H9 (cell line): ENCODE results near the gene OR11L1. TPM values are rescaled to one million over a fixed set of nuclear protein-coding genes. Genes with fewer than 3 reads are reported as not detected.

Experiments used
- DNase-seq: peaks from one replicate; pipeline ENCODE4 v3.0.0-alpha.2; 2017
- H2AFZ ChIP-seq: one replicate; pipeline ENCODE4 v1.6.1; 2013; ENCODE audit warnings: mild to moderate bottlenecking, low read length, control low read depth, moderate library complexity
- H2AK5ac ChIP-seq: 2 replicates; pipeline ENCODE4 v1.6.1; 2013; ENCODE audit warnings: low read length, control low read depth, mixed read lengths; ENCODE audit not compliant: insufficient read length
- H2BK120ac ChIP-seq: one replicate; pipeline ENCODE4 v1.6.1; 2013; ENCODE audit warnings: low read depth, mild to moderate bottlenecking, low read length, control low read depth, inconsistent platforms; ENCODE audit not compliant: poor library complexity, severe bottlenecking
- H2BK12ac ChIP-seq: 2 replicates; pipeline ENCODE4 v1.6.1; 2013; ENCODE audit warnings: low read length, control low read depth, mixed read lengths, low read depth; ENCODE audit not compliant: insufficient read length
- H2BK15ac ChIP-seq: 2 replicates; pipeline ENCODE4 v1.6.1; 2013; ENCODE audit warnings: low read depth, low read length, control low read depth
- H2BK20ac ChIP-seq: one replicate; pipeline ENCODE4 v1.6.1; 2013; ENCODE audit warnings: low read depth, mild to moderate bottlenecking, low read length, control low read depth, inconsistent platforms; ENCODE audit not compliant: poor library complexity, severe bottlenecking
- H2BK5ac ChIP-seq: 2 replicates; pipeline ENCODE4 v1.6.1; 2013; ENCODE audit warnings: low read length, control low read depth, mixed read lengths; ENCODE audit not compliant: insufficient read length
- H3K14ac ChIP-seq: 2 replicates; pipeline ENCODE4 v1.6.1; 2013; ENCODE audit warnings: low read length, control low read depth; ENCODE audit not compliant: insufficient read depth
- H3K18ac ChIP-seq: 2 replicates; pipeline ENCODE4 v1.6.1; 2013; ENCODE audit warnings: low read depth, mild to moderate bottlenecking, mixed read lengths, low read length, control low read depth; ENCODE audit not compliant: insufficient read length
- H3K23ac ChIP-seq: 2 replicates; pipeline ENCODE4 v1.6.1; 2013; ENCODE audit warnings: low read length, control low read depth, mixed read lengths, low read depth; ENCODE audit not compliant: insufficient read length
- H3K23me2 ChIP-seq: 2 replicates; pipeline ENCODE4 v1.6.1; 2013; ENCODE audit warnings: low read depth, mild to moderate bottlenecking, mixed read lengths, low read length, control low read depth; ENCODE audit not compliant: insufficient read length, poor library complexity, severe bottlenecking
- H3K27ac ChIP-seq: 2 replicates; pipeline ENCODE4 v1.5.1; 2013; ENCODE audit warnings: low read length, control low read depth, mixed read lengths, low read depth; ENCODE audit not compliant: insufficient read length
- H3K27me3 ChIP-seq: 2 replicates; pipeline ENCODE4 v1.6.1; 2013; ENCODE audit warnings: low read length, control low read depth, inconsistent platforms; ENCODE audit not compliant: insufficient read depth
- H3K4ac ChIP-seq: 2 replicates; pipeline ENCODE4 v1.6.1; 2013; ENCODE audit warnings: low read depth, mild to moderate bottlenecking, control low read depth, inconsistent platforms, low read length, moderate library complexity
- H3K4me1 ChIP-seq: 2 replicates; pipeline ENCODE4 v1.6.1; 2013; ENCODE audit warnings: low read length, control low read depth, inconsistent platforms; ENCODE audit not compliant: insufficient read depth
- H3K4me2 ChIP-seq: 2 replicates; pipeline ENCODE4 v1.6.1; 2013; ENCODE audit warnings: low read length, control low read depth, mixed read lengths; ENCODE audit not compliant: insufficient read length, insufficient read depth
- H3K56ac ChIP-seq: 2 replicates; pipeline ENCODE4 v1.6.1; 2013; ENCODE audit warnings: low read depth, mild to moderate bottlenecking, mixed read lengths, low read length, control low read depth; ENCODE audit not compliant: insufficient read length
- H3K79me1 ChIP-seq: 2 replicates; pipeline ENCODE4 v1.6.1; 2013; ENCODE audit warnings: low read depth, mild to moderate bottlenecking, moderate library complexity, low read length, control low read depth, inconsistent platforms; ENCODE audit not compliant: insufficient read depth, poor library complexity, severe bottlenecking
- H3K79me2 ChIP-seq: 2 replicates; pipeline ENCODE4 v1.6.1; 2013; ENCODE audit warnings: low read length, control low read depth, inconsistent platforms; ENCODE audit not compliant: insufficient read depth
- H3K9ac ChIP-seq: 2 replicates; pipeline ENCODE4 v1.6.1; 2013; ENCODE audit warnings: low read length, control low read depth, mixed read lengths; ENCODE audit not compliant: insufficient read length; ENCODE audit errors: extremely low read depth
- H3K9me3 ChIP-seq: one replicate; pipeline ENCODE4 v1.6.1; 2013; ENCODE audit warnings: low read depth, low read length, inconsistent platforms; ENCODE audit not compliant: control insufficient read depth
- H3T11ph ChIP-seq: one replicate; pipeline ENCODE4 v1.6.1; 2013; ENCODE audit warnings: mild to moderate bottlenecking, low read length, control low read depth, inconsistent platforms
- H4K20me1 ChIP-seq: one replicate; pipeline ENCODE4 v1.6.1; 2013; ENCODE audit not compliant: control insufficient read depth, insufficient read length, insufficient read depth
- H4K5ac ChIP-seq: 2 replicates; pipeline ENCODE4 v1.6.1; 2013; ENCODE audit warnings: low read depth, mild to moderate bottlenecking, mixed read lengths, low read length, control low read depth; ENCODE audit not compliant: insufficient read length
- H4K8ac ChIP-seq: replicated peaks from 2 replicates; pipeline ENCODE4 v1.6.1; 2013; ENCODE audit warnings: low read length, control low read depth, mixed read lengths, low read depth; ENCODE audit not compliant: insufficient read length
- H4K91ac ChIP-seq: 2 replicates; pipeline ENCODE4 v1.6.1; 2013; ENCODE audit warnings: low read depth, mild to moderate bottlenecking, moderate library complexity, mixed read lengths, low read length, control low read depth; ENCODE audit not compliant: insufficient read length
- H3K27ac Mint-ChIP-seq, 3 experiments: 2 replicates in 2 of 3; 3 replicates in 1 of 3; pipeline ENCODE4 v1.8.0; 2020 to 2021; ENCODE audit warnings: mixed read lengths in 3 of 3, mild to moderate bottlenecking in 1 of 3, moderate library complexity in 1 of 3
- H3K27me3 Mint-ChIP-seq: 2 replicates; pipeline ENCODE4 v1.8.0; 2021; ENCODE audit warnings: low read depth, mild to moderate bottlenecking, moderate library complexity, mixed read lengths
- H3K36me3 Mint-ChIP-seq, 3 experiments: 2 replicates in 2 of 3; 3 replicates in 1 of 3; pipeline ENCODE4 v1.8.0; 2020 to 2021; ENCODE audit warnings: low read depth in 3 of 3, mixed read lengths in 3 of 3; ENCODE audit not compliant: insufficient read depth in 1 of 3
- H3K4me1 Mint-ChIP-seq, 2 experiments: 2 replicates each; pipeline ENCODE4 v1.8.0; 2020; ENCODE audit warnings: mixed read lengths in 2 of 2
- H3K4me3 Mint-ChIP-seq, 2 experiments: 2 replicates in 1 of 2; 3 replicates in 1 of 2; pipeline ENCODE4 v1.8.0; 2020 to 2021; ENCODE audit warnings: mild to moderate bottlenecking in 2 of 2, mixed read lengths in 2 of 2, moderate library complexity in 1 of 2
- H3K9me3 Mint-ChIP-seq, 2 experiments: 2 replicates in 1 of 2; 3 replicates in 1 of 2; pipeline ENCODE4 v1.8.0; 2020; ENCODE audit warnings: mild to moderate bottlenecking in 2 of 2, mixed read lengths in 2 of 2, moderate library complexity in 1 of 2
- WGBS: extraction: QIAGEN DNeasy Blood & Tissue Kit; methylation state at CpG from one replicate; pipeline ENCODE4 v1.1.7; 2013; ENCODE audit warnings: missing lambda C conversion rate, low lambda C conversion rate, mixed read lengths; ENCODE audit not compliant: insufficient read length; ENCODE audit errors: extremely low coverage; 5-methylcytosine and 5-hydroxymethylcytosine counted together
- total RNA-seq: library from RNA; stranded (reverse); gene quantifications from 2 replicates; pipeline ENCODE4 v1.2.1, GENCODE V29; 2021
- TF ChIP-seq, protein P1 (sequence below): fragments of 200-600 bp; sonication (generic); conservative IDR thresholded peaks from 3 replicates; pipeline ENCODE4 v1.8.0; 2021; ENCODE audit warnings: antibody characterized with exemption, mild to moderate bottlenecking

OR11L1 gene
- total RNA-seq, 1 experiment from 2014 or later = not detected

DNA sequence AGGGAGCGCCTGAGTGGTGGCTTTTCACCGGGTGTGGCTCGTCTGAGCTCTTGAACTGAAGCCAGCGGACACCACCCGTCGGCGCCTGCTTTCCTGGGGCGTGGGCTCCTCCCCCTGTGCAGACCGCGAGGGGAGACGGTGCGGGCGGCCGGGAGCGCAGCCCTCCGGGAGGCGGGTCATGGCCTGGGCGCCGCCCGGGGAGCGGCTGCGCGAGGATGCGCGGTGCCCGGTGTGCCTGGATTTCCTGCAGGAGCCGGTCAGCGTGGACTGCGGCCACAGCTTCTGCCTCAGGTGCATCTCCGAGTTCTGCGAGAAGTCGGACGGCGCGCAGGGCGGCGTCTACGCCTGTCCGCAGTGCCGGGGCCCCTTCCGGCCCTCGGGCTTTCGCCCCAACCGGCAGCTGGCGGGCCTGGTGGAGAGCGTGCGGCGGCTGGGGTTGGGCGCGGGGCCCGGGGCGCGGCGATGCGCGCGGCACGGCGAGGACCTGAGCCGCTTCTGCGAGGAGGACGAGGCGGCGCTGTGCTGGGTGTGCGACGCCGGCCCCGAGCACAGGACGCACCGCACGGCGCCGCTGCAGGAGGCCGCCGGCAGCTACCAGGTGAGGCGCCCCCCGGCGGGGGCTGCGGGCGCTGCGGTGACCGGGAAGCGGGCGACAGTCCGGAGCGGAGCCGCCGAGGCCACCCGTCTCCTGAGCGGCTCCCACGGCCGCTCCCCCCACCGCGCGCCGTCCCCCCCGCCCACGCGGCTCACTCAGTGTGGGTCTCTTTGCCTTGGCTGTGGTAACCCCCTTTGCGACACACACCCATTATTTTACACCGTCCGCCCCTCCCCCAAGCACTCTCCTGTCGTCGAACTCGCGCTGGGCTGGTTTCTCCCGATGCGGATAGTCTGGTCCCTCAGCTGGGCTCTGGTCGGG is 15.6 kb upstream of the OR11L1 start, which contains the start of gene TRIM58:
Gene TRIM58, plus strand, starts transcription at position 119 of the 916 bp plus-strand sequence. Its CDS starts 60 bp downstream, at position 179.
- peaks cover 10% of the 10 kb centered on the region for H3K27me3 Mint-ChIP-seq
- Histone ChIP-seq H3K56ac (no peak within 1 kb of the TSS), H3K4me2 (peak within 1 kb of the TSS; percentile 11)

More for the DNA sequence above, 15.6 kb upstream of the OR11L1 start, which contains the start of gene TRIM58:
- TF ChIP-seq, protein P1, sequence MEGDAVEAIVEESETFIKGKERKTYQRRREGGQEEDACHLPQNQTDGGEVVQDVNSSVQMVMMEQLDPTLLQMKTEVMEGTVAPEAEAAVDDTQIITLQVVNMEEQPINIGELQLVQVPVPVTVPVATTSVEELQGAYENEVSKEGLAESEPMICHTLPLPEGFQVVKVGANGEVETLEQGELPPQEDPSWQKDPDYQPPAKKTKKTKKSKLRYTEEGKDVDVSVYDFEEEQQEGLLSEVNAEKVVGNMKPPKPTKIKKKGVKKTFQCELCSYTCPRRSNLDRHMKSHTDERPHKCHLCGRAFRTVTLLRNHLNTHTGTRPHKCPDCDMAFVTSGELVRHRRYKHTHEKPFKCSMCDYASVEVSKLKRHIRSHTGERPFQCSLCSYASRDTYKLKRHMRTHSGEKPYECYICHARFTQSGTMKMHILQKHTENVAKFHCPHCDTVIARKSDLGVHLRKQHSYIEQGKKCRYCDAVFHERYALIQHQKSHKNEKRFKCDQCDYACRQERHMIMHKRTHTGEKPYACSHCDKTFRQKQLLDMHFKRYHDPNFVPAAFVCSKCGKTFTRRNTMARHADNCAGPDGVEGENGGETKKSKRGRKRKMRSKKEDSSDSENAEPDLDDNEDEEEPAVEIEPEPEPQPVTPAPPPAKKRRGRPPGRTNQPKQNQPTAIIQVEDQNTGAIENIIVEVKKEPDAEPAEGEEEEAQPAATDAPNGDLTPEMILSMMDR = peak; percentile 51; the same call in 2 of the 3 replicates
- no peaks in the 10 kb centered on the region for H3K36me3 Mint-ChIP-seq
- Histone ChIP-seq H4K20me1 (no peaks in the 10 kb centered on the region), H4K5ac (no peak within 1 kb of the TSS), H3T11ph (no peak within 1 kb of the TSS), H3K27me3 (peaks cover 2% of the 10 kb centered on the region; the same call in 1 of the 2 replicates), H3K14ac (peak within 1 kb of the TSS; percentile 49), H3K79me2 (peaks cover 2% of the 10 kb centered on the region; the same call in 1 of the 2 replicates), H3K4ac (no peak within 1 kb of the TSS), H4K91ac (no peak within 1 kb of the TSS), H3K27ac (no peak within 1 kb of the TSS), H2BK120ac (no peak within 1 kb of the TSS), H3K9ac (no peak within 1 kb of the TSS), H2BK12ac (no peak within 1 kb of the TSS), H3K9me3 (peaks cover 13% of the 10 kb centered on the region), H2BK5ac (no peak within 1 kb of the TSS), H2AK5ac (no peak within 1 kb of the TSS), H3K18ac (peak within 1 kb of the TSS; percentile 74), H3K23me2 (no peaks in the 10 kb centered on the region), H3K79me1 (no peaks in the 10 kb centered on the region), H3K23ac (no peak within 1 kb of the TSS), H2BK20ac (no peak within 1 kb of the TSS), H3K4me1 (no peaks in the 10 kb centered on the region), H2AFZ (no peak within 1 kb of the TSS), H2BK15ac (no peak within 1 kb of the TSS), H4K8ac (no peak within 1 kb of the TSS)
- H3K4me1 Mint-ChIP-seq = peaks cover 0 to 10% of the 10 kb centered on the region in 2 experiments; a peak in 3 of 4 replicates
- DNase-seq = no peak
- peaks cover 50 to 65% of the 10 kb centered on the region in 2 experiments for H3K9me3 Mint-ChIP-seq
- H3K4me3 Mint-ChIP-seq = peak within 1 kb of the TSS; percentile 67 to 84
- WGBS = no CpG with 5 or more reads among the region's 109 CpGs
- H3K27ac Mint-ChIP-seq = no peak within 1 kb of the TSS
